RWPE2 (cell line): ENCODE data around the gene TCF7L2.
A peak's percentile ranks its signal among the peaks of the same experiment; 100 is the strongest.

Source experiments
- ATAC-seq: fragments of 200-7000 bp; cut with Tn5 transposase; 3 replicates; pipeline ENCODE4 v1.9.1; 2021; ENCODE audit warnings: low read depth
- DNase-seq: peaks from one replicate; pipeline ENCODE4 v3.0.0-alpha.2; 2020; ENCODE audit warnings: low spot score
- H3K27ac ChIP-seq: fragments of 450-650 bp; 2 replicates; pipeline ENCODE4 v1.5.1; 2017; ENCODE audit warnings: mild to moderate bottlenecking; ENCODE audit not compliant: poor library complexity, severe bottlenecking
- H3K27me3 ChIP-seq: fragments of 250-450 bp; sonication (Bioruptor Pico); 2 replicates; pipeline ENCODE4 v1.5.1; 2021; ENCODE audit warnings: mild to moderate bottlenecking, moderate library complexity; ENCODE audit not compliant: insufficient read depth, poor library complexity, severe bottlenecking
- H3K36me3 ChIP-seq: fragments of 250-450 bp; sonication (Bioruptor Pico); 2 replicates; pipeline ENCODE4 v1.5.1; 2020; ENCODE audit warnings: low read depth, mild to moderate bottlenecking, moderate library complexity
- H3K4me1 ChIP-seq: fragments of 250-450 bp; sonication (Bioruptor Pico); 2 replicates; pipeline ENCODE4 v1.5.1; 2021; ENCODE audit warnings: mild to moderate bottlenecking, moderate library complexity; ENCODE audit not compliant: insufficient read depth, poor library complexity, severe bottlenecking
- H3K4me3 ChIP-seq: fragments of 250-450 bp; sonication (Bioruptor Pico); 2 replicates; pipeline ENCODE4 v1.5.1; 2021; ENCODE audit warnings: mild to moderate bottlenecking, moderate library complexity; ENCODE audit not compliant: severe bottlenecking
- H3K9me3 ChIP-seq: fragments of 250-450 bp; sonication (Bioruptor Pico); 2 replicates; pipeline ENCODE4 v1.5.1; 2021; ENCODE audit warnings: mild to moderate bottlenecking, moderate library complexity; ENCODE audit not compliant: severe bottlenecking
- CTCF ChIP-seq: fragments of 450-650 bp; IDR thresholded peaks from one replicate; pipeline ENCODE4 v1.5.1; 2017; ENCODE audit warnings: mild to moderate bottlenecking, moderate library complexity; ENCODE audit not compliant: poor library complexity, severe bottlenecking

The TCF7L2 gene

GRCh38 chr10:113000876-113001598 lies 51.0 kb downstream of the TCF7L2 start:
- Histone ChIP-seq H3K4me1 (peaks cover 7% of the 10 kb centered on the region), H3K27ac (peak overlapping the region; percentile 29), H3K36me3 (no peaks in the 10 kb centered on the region; the same call in 1 of the 2 replicates), H3K27me3 (no peaks in the 10 kb centered on the region), H3K4me3 (no peak overlapping the region), H3K9me3 (no peaks in the 10 kb centered on the region)
- no peak for DNase-seq
- TF ChIP-seq CTCF = no peak
- peak; percentile 87 for ATAC-seq

- no peak overlapping the region for H3K27ac ChIP-seq
- H3K27me3 ChIP-seq = no peaks in the 10 kb centered on the region
- no peak for TF ChIP-seq CTCF
- DNase-seq (no peak), ATAC-seq (no peak)
- no peaks in the 10 kb centered on the region; the same call in 1 of the 2 replicates for H3K36me3 ChIP-seq
- no peaks in the 10 kb centered on the region for H3K9me3 ChIP-seq
- H3K4me3 ChIP-seq = no peak overlapping the region
- peaks cover 7% of the 10 kb centered on the region for H3K4me1 ChIP-seq
Observed at GRCh38 chr10:113001599-113002448, 51.8 kb downstream of the TCF7L2 start.

GRCh38 chr10:113002449-113002777 lies 52.4 kb downstream of the TCF7L2 start:
- no peaks in the 10 kb centered on the region; the same call in 1 of the 2 replicates for H3K36me3 ChIP-seq
- DNase-seq = no peak
- no peak overlapping the region for H3K4me3 ChIP-seq
- ATAC-seq = no peak
- H3K9me3 ChIP-seq = no peaks in the 10 kb centered on the region
- peaks cover 7% of the 10 kb centered on the region for H3K4me1 ChIP-seq
- no peak overlapping the region for H3K27ac ChIP-seq
- no peaks in the 10 kb centered on the region for H3K27me3 ChIP-seq
- no peak for TF ChIP-seq CTCF

GRCh38 chr10:113003052-113003451 lies 53.0 kb downstream of the TCF7L2 start:
- no peak for TF ChIP-seq CTCF
- Histone ChIP-seq H3K27me3 (no peaks in the 10 kb centered on the region), H3K27ac (no peak overlapping the region), H3K4me3 (no peak overlapping the region), H3K4me1 (peaks cover 7% of the 10 kb centered on the region), H3K36me3 (no peaks in the 10 kb centered on the region; the same call in 1 of the 2 replicates), H3K9me3 (no peaks in the 10 kb centered on the region)
- DNase-seq (no peak), ATAC-seq (no peak)
